HG02678 (cell line): ENCODE measurements around the gene PABPN1L.
"Not testable (repeated sequence)": the region's sequence is repeated elsewhere in the genome, so short reads cannot be mapped to it uniquely, and the experiment has no call there.

Experiments used
- ATAC-seq: cut with Tn5 transposase; IDR thresholded peaks from one replicate; pipeline ENCODE4 v1.9.1; 2021; ENCODE audit warnings: mild to moderate bottlenecking, moderate library complexity; ENCODE audit not compliant: unreplicated experiment

The PABPN1L gene

DNA sequence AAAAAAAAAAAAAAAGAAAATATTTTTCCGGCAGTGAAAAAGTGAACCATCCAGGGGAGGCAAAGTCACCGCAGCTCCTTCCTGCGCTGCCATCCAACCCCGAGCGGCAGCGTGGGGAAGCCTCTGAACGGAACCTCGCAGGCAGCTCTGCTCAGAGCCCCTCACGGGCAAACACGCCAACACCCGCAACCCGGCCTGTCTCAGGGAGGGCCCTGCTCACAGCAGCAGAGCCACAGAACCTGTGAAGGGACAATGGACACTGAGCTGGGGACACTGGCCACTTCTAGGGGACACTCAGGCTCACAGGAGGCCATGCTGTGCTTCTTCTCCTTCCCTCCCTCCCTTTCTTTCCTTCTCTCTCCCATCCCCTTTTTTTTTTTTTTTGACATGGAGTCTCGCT is 33.4 kb downstream of the PABPN1L start:
- no peak for ATAC-seq

DNA sequence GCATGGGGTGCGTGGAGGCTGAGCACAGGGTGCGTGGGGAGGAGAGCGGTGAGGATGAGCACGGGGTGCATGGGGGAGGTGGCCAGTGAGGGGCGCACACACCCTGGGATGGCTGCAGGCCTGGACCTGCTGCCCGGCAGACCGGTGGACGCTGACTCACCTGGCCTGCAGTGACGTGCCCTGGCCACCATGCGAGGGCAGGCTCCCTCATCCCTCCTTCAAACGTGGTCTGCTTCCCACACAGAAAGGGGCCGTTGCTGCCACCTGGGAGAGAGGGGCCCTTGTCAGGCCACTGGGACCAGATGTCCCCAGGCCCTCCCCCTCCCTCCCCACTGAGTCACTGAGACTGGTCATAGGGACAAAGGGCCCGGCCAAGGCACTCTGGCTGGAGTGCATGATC is 34.6 kb downstream of the PABPN1L start:
- no peak for ATAC-seq

- no peak for ATAC-seq
These were observed 35.7 kb downstream of the PABPN1L start for GRCh38 chr16:88830783-88831182.

GRCh38 chr16:88830258-88830657 is 36.2 kb downstream of the PABPN1L start:
- no peak for ATAC-seq

DNA sequence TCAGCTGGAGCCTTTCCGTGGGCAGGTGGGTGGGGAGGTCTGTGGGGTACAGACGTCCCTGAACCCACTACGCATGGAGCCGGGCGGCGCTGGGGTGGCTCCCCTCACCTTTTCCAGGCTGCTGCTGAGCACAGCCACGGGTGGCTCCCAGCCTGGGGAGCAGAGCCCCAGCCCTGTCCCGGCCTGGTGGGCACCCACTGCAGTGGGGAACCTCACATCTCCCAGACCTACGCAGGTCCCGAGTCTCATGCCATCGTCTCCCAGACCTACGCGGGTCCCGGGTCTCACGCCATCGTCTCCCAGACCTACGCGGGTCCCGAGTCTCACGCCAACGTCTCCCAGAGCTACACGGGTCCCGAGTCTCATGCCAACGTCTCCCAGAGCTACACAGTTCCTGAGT is 37.7 kb downstream of the PABPN1L start:
- no peak for ATAC-seq

DNA sequence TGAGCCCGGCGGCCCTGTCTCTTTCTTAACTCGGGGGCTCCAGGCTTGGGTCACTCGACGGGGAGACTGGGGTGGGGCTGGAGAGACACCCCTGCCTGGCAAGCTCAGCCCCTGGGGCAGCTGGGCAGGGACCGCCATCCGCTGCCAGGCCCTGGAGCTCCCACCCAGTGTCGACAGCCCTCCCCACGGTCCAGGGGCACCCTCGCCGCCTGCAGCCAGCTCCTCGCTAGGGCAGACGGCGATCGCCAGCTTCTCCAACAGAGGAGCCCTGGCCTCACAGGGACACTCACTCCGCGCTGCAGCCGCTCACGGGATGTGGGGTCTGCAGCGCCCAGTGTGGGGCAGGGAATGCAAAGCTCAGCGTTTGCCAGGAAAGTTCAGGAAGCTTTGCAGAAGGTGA is 38.7 kb downstream of the PABPN1L start:
- no peak for ATAC-seq

DNA sequence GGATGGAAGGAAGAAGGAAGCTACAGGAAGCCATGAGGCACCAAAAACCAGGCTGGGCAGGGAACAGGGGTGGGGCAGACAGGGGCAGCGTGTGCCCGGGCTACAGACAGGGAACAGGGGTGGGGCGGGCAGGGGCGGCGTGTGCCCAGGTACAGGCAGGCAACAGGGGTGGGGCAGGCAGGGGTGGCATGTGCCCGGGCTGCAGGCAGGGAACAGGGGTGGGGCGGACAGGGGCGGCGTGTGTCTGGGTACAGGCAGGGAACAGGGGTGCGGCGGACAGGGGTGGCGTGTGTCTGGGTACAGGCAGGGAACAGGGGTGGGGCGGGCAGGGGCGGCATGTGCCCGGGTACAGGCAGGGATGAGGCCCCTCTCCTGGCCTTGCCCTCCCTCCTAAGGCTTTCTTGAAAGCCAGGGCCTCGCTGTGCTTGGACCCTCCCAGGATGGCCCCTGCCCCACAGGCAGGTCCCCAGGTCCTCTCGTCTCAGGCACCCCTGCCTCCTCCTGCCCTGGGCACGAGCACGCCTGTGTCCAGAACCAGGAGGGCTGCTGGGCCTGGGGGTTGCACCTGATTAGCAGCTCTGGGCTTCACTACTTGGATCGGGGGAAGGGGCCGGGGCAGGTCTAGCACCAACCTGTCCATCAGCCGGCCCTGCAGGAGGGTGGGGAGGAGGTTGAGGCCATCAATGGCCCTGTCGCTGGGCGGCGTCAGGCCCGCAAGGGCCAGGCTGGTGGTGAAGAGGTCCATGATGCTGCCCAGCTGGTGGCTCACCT is 40.2 kb downstream of the PABPN1L start:
- ATAC-seq: no peak

- no peak for ATAC-seq
These were observed 41.3 kb downstream of the PABPN1L start for GRCh38 chr16:88825146-88825545.

DNA sequence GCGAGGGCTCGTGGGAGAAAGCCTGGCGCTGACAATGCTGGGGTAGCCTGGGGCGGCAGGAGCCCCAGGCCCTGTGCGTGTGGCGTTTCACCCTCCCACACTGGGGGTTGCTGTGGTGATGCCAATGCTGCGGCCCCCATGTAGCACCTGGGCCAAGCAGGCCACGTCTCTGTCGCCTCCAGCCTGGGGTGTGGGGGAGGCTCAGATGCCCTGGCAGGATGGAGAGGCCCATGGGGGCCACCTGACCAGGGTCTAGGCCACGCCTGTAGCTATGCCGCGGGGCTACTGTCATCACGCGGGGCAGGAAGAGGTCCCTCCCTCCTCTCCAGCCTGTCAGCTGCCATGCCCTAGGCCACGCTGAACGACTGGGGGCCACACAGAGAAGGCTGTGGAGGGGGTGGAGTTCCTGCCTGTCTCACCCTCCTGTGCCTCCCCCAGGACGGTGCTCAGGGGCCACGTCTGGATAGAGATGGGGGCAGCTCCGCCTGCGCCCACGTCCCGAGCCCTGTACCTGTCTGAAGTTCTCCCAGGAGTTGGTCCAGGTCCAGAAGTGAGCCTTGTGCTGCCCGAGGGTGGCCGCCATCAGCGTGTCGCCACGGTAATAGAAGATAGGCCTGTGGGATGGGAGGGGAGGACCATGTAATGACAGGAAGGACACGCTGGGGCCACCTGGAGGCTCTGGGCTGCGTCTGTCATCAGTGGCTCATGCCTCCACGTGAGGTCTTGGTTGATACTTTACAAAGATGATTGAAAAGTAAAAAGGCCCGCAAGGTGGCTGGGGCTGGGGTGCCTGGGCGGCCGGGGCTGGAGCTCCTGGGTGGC is 42.0 kb downstream of the PABPN1L start:
- ATAC-seq: no peak

DNA sequence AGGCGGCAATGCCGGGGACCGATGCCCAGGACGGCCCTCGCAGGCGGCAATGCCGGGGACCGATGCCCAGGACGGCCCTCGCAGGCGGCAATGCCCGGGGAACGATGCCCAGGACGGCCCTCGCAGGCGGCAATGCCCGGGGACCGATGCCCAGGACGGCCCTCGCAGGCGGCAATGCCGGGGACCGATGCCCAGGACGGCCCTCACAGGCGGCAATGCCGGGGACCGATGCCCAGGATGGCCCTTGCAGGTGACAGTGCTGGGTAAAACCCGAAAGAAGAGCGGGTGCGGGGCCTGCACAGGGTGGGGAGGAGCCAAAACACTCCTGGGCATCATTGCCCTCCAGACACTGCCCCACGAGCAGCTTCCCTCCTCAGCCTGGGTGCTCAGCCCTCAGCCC is 42.8 kb downstream of the PABPN1L start:
- ATAC-seq: not testable (repeated sequence)

- no peak for ATAC-seq
These were observed 44.0 kb downstream of the PABPN1L start for GRCh38 chr16:88822281-88823040.

- no peak for ATAC-seq
These were observed 45.2 kb downstream of the PABPN1L start for GRCh38 chr16:88821168-88821850.

DNA sequence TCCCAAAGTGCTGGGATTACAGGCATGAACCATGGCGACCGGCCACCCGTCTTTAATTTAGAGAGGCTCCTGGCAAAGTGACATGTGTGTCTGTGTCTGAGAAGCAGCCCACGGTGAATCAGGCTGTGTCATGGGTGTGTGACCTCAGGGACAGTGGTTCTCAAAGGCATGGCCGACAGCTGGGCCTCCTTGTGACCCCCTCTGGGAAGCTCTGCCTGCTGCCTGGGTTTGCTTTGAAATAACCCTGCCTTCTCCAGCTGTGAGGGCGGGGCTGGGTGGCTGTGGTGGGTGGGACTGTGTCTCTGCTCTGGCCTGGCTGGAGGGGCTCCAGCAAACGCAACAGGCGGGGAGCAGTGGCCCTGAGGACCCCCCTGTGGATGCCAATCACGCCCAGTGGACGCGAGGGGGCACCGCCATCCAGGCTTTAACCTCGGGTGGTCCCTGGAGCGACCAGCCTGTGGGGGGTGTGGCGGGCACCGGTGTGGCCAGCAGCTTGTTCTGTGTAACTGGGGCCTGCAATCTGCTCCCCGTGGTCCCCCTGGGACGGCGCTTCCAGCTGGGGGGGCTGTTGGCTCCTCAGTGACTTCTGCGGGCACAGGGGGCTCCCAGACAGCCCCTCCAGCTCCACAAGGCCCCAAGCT is 46.0 kb downstream of the PABPN1L start:
- ATAC-seq: no peak

DNA sequence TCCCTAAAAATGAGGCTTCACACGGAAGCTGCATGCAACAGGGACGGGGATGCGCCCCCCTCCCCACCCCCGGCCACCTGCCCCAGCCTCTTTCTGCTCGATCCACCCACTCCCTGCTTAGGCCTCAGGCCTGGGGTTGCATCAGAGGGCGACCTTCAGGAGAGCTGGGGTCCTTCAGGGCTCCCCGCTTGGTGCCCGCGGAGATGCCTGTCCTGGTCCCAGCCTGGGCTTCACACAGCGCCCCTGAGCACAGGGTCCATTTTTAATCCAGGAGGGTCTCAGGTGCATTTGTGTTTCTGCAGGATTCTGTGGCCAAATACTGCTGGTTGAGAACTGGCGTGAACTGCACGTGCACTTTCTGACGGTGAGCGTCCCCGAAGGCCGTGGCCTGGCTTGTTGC is 47.3 kb downstream of the PABPN1L start:
- ATAC-seq: no peak

- no peak for ATAC-seq
These were observed 47.9 kb downstream of the PABPN1L start for GRCh38 chr16:88818575-88818874.

- no peak for ATAC-seq
These were observed 48.5 kb downstream of the PABPN1L start for GRCh38 chr16:88817785-88818574.

DNA sequence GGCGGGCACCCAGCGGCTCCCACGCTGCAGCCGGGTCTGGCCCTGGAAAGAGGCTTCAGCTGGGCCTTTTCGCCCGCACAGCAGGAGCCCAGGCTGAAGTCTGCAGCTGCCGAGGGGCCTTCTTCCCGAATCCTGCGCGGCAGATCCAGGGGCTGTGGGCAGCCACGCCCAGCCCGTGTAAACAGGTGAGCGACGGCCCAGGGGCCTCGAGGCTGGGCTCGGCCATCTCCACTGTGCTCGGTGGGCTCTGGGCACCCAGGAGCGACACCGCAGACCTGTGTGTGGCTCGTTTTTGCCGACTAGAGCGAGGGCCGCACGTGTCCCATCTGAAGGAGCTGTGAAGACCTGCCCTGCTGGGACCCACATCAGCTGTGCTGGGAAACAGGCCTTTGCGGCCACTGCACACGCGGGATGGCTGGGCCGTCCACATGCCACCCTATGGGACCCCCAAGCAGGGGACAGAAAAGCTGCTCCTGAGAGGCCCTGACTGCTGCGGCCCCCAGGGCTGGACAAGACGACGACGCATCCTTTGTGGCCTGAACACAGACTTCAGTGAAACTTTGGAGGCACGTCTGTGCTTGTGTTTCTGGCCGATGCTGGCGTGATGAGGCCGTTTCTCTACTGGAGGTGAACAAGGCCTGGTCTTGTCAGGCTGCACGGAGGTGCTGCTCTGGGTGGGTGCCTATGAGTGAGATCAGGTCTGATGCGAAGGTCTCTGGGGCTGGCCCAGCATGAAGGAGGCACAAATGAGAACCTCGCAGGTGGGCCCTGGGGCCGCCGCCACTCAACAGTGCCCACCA is 49.5 kb downstream of the PABPN1L start:
- ATAC-seq: no peak

DNA sequence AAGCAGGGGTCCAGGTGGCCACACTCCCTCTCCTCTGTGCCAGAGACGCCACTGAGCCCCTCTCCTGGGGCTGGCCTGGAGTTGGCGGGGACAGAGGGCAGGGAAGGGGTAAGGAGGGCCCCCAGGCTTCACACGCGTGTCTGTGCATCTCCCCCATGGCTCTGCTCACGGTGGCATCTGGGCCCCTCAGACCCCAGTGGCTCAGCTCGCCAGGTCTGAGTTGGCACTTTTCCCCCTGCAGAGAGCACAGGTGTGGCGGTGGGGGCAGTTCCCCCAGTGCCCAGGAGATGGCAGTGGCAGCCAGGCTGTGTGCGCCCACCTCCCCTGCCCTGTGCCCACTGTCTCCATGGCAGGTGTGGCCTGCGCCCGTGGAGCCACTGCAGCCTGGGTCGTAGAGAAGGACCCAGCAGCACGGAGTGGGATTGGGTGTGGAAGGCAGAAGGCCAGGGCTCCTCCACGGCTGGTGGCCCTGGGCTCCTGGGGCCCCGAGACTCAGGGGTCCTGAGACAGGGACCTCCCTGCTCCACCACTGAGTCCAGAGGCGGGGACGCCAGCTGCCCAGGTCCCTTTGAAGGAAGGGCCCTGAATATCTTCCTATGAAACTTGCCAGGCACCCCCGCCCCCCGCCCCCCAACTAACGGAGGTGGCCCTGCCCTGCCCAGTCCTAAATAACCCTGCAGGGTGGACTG is 50.4 kb downstream of the PABPN1L start:
- ATAC-seq: no peak

- no peak for ATAC-seq
These were observed 51.2 kb downstream of the PABPN1L start for GRCh38 chr16:88815227-88815626.
